HepG2 (cell line): ENCODE results near the gene TMEM63B. TPM values are rescaled to one million over a fixed set of nuclear protein-coding genes. Genes with fewer than 3 reads are reported as not detected.

Experiments used
- DMAP1 ChIP-seq: IDR thresholded peaks from 2 replicates; pipeline ENCODE4 v1.6.1; 2016
- PHF5A ChIP-seq: IDR thresholded peaks from one replicate; pipeline ENCODE4 v1.6.1; 2018; ENCODE audit warnings: low read depth, missing genetic modification reagents; ENCODE audit not compliant: unreplicated experiment
- PTBP1 ChIP-seq: fragments of 200-400 bp; formaldehyde crosslinking; IDR thresholded peaks from 2 replicates; pipeline ENCODE4 v1.6.1; 2018; ENCODE audit warnings: low read length, low read depth; ENCODE audit not compliant: poor library complexity, severe bottlenecking
- RXRB ChIP-seq: IDR thresholded peaks from 2 replicates; pipeline ENCODE4 v1.6.1; 2016; ENCODE audit warnings: borderline replicate concordance, missing genetic modification reagents, missing compliant biosample characterization
- SALL1 ChIP-seq: sonication (generic); formaldehyde crosslinking; IDR thresholded peaks from 2 replicates; pipeline ENCODE4 v1.8.0; 2022; ENCODE audit warnings: mild to moderate bottlenecking, missing genetic modification reagents
- TFAP4 ChIP-seq: sonication (generic); IDR thresholded peaks from 2 replicates; pipeline ENCODE4 v1.6.1; 2016; ENCODE audit warnings: low read depth, borderline replicate concordance
- ZBTB37 ChIP-seq: sonication (generic); formaldehyde crosslinking; IDR thresholded peaks from 2 replicates; pipeline ENCODE4 v1.4.0; 2020; ENCODE audit warnings: mild to moderate bottlenecking, missing genetic modification reagents
- ZBTB7B ChIP-seq: sonication (generic); formaldehyde crosslinking; IDR thresholded peaks from 2 replicates; pipeline ENCODE4 v1.4.0; 2020; ENCODE audit warnings: missing genetic modification reagents
- ZFP82 ChIP-seq: sonication (generic); formaldehyde crosslinking; IDR thresholded peaks from 2 replicates; pipeline ENCODE4 v1.5.1; 2020; ENCODE audit warnings: mild to moderate bottlenecking, missing genetic modification reagents, borderline replicate concordance
- ZNF274 ChIP-seq: sonication (generic); formaldehyde crosslinking; IDR thresholded peaks from 2 replicates; pipeline ENCODE4 v1.5.1; 2020; ENCODE audit warnings: mild to moderate bottlenecking, missing genetic modification reagents
- ZNF318 ChIP-seq: sonication (generic); formaldehyde crosslinking; IDR thresholded peaks from 2 replicates; pipeline ENCODE4 v1.4.0; 2020; ENCODE audit warnings: mild to moderate bottlenecking, missing genetic modification reagents
- ZNF362 ChIP-seq: sonication (generic); formaldehyde crosslinking; IDR thresholded peaks from 2 replicates; pipeline ENCODE4 v1.4.0; 2020; ENCODE audit warnings: missing genetic modification reagents, mild to moderate bottlenecking, borderline replicate concordance
- ZNF546 ChIP-seq: sonication (generic); formaldehyde crosslinking; conservative IDR thresholded peaks from 2 replicates; pipeline ENCODE4 v1.8.1; 2023; ENCODE audit warnings: mild to moderate bottlenecking, missing genetic modification reagents
- ZNF556 ChIP-seq: sonication (generic); formaldehyde crosslinking; IDR thresholded peaks from 2 replicates; pipeline ENCODE4 v1.4.0; 2020; ENCODE audit warnings: mild to moderate bottlenecking, missing genetic modification reagents, borderline replicate concordance
- ZNF780A ChIP-seq: sonication (generic); formaldehyde crosslinking; IDR thresholded peaks from 2 replicates; pipeline ENCODE4 v1.8.0; 2022; ENCODE audit warnings: mild to moderate bottlenecking, missing genetic modification reagents, moderate library complexity
- ZNF883 ChIP-seq: sonication (generic); formaldehyde crosslinking; IDR thresholded peaks from 2 replicates; pipeline ENCODE4 v1.5.1; 2020; ENCODE audit warnings: mild to moderate bottlenecking, missing genetic modification reagents; ENCODE audit errors: not compliant biosample characterization
- ZSCAN20 ChIP-seq: sonication (generic); formaldehyde crosslinking; IDR thresholded peaks from 2 replicates; pipeline ENCODE4 v1.4.0; 2020; ENCODE audit warnings: missing genetic modification reagents, mild to moderate bottlenecking, borderline replicate concordance
- ZSCAN29 ChIP-seq: sonication (generic); formaldehyde crosslinking; conservative IDR thresholded peaks from 2 replicates; pipeline ENCODE4 v1.4.0; 2020; ENCODE audit warnings: mild to moderate bottlenecking, missing genetic modification reagents
- polyA plus RNA-seq, 8 experiments: library from polyadenylated mRNA; depleted of rRNA in 3 of 8; stranded (reverse) in 7 of 8; unstranded in 1 of 8; fragments of >200 nt; fragmentation: Illumina TruSeq in 4 of 8; extraction: Trizol in 4 of 8; gene quantifications; 2 replicates each; pipeline versions ENCODE4 v1.2.1 to v1.2.3, GENCODE V29; 2011 to 2016; ENCODE audit warnings: low read depth in 4 of 8, missing spikeins in 1 of 8, mixed read lengths in 1 of 8; ENCODE audit not compliant: insufficient read depth in 1 of 8
- total RNA-seq, 5 experiments: library from RNA; depleted of rRNA; stranded (reverse); fragments of >200 nt; fragmentation: Illumina TruSeq; extraction: Trizol; gene quantifications; 2 replicates each; pipeline ENCODE4 v1.2.3, GENCODE V29; 2016; ENCODE audit warnings: low read depth in 1 of 5

TMEM63B gene
- total and polyA plus RNA-seq, 2 of the 13 experiments (the other 11 are each of a cell fraction or from before 2014, with no cell fraction given) = 27.4 to 75.8 TPM

GRCh38 chr6:44093750-44094402 lies 33.5 kb upstream of the TMEM63B start (continued):
- TF ChIP-seq ZNF318 (CRISPR knock-in tag) = 0 out of 2 replicates have a peak, but pooled peaks have one; percentile 62
- TF ChIP-seq DMAP1 = no peak
- no peak for TF ChIP-seq ZNF883 (CRISPR knock-in tag)
- TF ChIP-seq ZFP82 (CRISPR knock-in tag) = no peak
- TF ChIP-seq ZNF780A = no peak
- TF ChIP-seq ZNF556 (CRISPR knock-in tag) = 0 out of 2 replicates have a peak, but pooled peaks have one; percentile 0
- no peak for TF ChIP-seq TFAP4
- TF ChIP-seq ZBTB37 (CRISPR knock-in tag) = no peak
- TF ChIP-seq PHF5A = no peak
- no peak for TF ChIP-seq ZNF362 (CRISPR knock-in tag)
- no peak for TF ChIP-seq PTBP1
- no peak for TF ChIP-seq ZNF546 (CRISPR knock-in tag)
- TF ChIP-seq ZNF274 (CRISPR knock-in tag) = 0 out of 2 replicates have a peak, but pooled peaks have one; percentile 44
- no peak for TF ChIP-seq ZSCAN29 (CRISPR knock-in tag)
- TF ChIP-seq ZBTB7B = no peak
- TF ChIP-seq RXRB (CRISPR knock-in tag) = no peak
- no peak for TF ChIP-seq ZSCAN20
- 0 out of 2 replicates have a peak, but pooled peaks have one; percentile 19 for TF ChIP-seq SALL1 (CRISPR knock-in tag)
